Loucy (cell line): ENCODE data around the gene C1orf159.

Experiments used
- EZH2phosphoT487 ChIP-seq: fragments of 200-600 bp; IDR thresholded peaks from 2 replicates; pipeline ENCODE4 v1.6.1; 2018; ENCODE audit warnings: antibody characterized with exemption, mild to moderate bottlenecking, moderate library complexity, borderline replicate concordance
- TF ChIP-seq, protein P1 (sequence below): fragments of 200-600 bp; sonication (generic); conservative IDR thresholded peaks from 2 replicates; pipeline ENCODE4 v1.5.1; 2014; ENCODE audit warnings: mild to moderate bottlenecking, antibody characterized with exemption, low read length

DNA sequence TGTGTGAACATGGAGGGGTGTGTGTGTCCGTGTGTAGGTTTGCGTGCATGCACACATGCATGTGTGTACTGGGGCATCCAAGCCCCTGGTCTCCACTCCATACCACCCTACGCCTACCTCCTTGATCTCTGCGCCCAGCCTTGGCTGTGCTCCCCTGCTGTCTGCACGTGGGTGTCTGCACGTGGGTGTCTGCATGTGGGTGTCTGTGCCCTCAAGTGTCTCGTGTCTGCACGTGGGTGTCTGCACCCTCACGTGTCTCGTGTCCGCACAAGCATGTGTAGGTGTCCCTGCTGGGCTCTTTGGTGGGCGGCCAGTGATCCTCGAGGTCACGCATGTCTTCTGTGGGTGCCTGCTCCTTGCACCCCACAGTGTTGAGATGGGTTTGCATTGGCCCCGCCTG, 62.9 kb downstream of the C1orf159 start:
- TF ChIP-seq, protein P1, sequence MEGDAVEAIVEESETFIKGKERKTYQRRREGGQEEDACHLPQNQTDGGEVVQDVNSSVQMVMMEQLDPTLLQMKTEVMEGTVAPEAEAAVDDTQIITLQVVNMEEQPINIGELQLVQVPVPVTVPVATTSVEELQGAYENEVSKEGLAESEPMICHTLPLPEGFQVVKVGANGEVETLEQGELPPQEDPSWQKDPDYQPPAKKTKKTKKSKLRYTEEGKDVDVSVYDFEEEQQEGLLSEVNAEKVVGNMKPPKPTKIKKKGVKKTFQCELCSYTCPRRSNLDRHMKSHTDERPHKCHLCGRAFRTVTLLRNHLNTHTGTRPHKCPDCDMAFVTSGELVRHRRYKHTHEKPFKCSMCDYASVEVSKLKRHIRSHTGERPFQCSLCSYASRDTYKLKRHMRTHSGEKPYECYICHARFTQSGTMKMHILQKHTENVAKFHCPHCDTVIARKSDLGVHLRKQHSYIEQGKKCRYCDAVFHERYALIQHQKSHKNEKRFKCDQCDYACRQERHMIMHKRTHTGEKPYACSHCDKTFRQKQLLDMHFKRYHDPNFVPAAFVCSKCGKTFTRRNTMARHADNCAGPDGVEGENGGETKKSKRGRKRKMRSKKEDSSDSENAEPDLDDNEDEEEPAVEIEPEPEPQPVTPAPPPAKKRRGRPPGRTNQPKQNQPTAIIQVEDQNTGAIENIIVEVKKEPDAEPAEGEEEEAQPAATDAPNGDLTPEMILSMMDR, result no peak
- TF ChIP-seq EZH2phosphoT487, result no peak
